Fibroblast of skin of abdomen (primary cell): ENCODE data around the gene POLR1H.

ENCODE experiments used
- DNase-seq: peaks from one replicate; pipeline ENCODE4 v3.0.0-alpha.2; 2013

POLR1H gene

GRCh38 chr6:30062471-30063178 lies 1.6 kb downstream of the POLR1H start:
- no peak for DNase-seq

GRCh38 chr6:30063315-30063714 lies 2.2 kb downstream of the POLR1H start:
- no peak for DNase-seq

- DNase-seq = no peak
Observed at GRCh38 chr6:30066082-30066481, 5.0 kb downstream of the POLR1H start.

GRCh38 chr6:30066577-30067459 lies 5.8 kb downstream of the POLR1H start, which contains the start of gene PPP1R11:
TSS of gene PPP1R11 (plus strand) at chr6:30067198. CDS start at chr6:30067411, 213 bp downstream.
- peak; percentile 99 for DNase-seq

- no peak for DNase-seq
Observed at GRCh38 chr6:30067460-30068139, 6.5 kb downstream of the POLR1H start.

GRCh38 chr6:30071081-30071818 lies 10.2 kb downstream of the POLR1H start:
- DNase-seq = peak; percentile 32

GRCh38 chr6:30071858-30072257 lies 10.8 kb downstream of the POLR1H start:
- DNase-seq = no peak

- DNase-seq = no peak
Observed at GRCh38 chr6:30073489-30074235, 12.6 kb downstream of the POLR1H start.

GRCh38 chr6:30074331-30075093 lies 13.4 kb downstream of the POLR1H start:
- no peak for DNase-seq

GRCh38 chr6:30075094-30075789 lies 14.2 kb downstream of the POLR1H start, which contains the start of gene RNF39:
TSS of gene RNF39 (minus strand) at chr6:30075769. CDS start at chr6:30075585, 184 bp downstream.
- DNase-seq = no peak

GRCh38 chr6:30075790-30076732 lies 15.0 kb downstream of the POLR1H start:
- no peak for DNase-seq

- no peak for DNase-seq
Observed at GRCh38 chr6:30077218-30077617, 16.2 kb downstream of the POLR1H start.

GRCh38 chr6:30087876-30088275 lies 26.8 kb downstream of the POLR1H start:
- DNase-seq = no peak

GRCh38 chr6:30091577-30092381 lies 30.7 kb downstream of the POLR1H start:
- peak; percentile 63 for DNase-seq

- no peak for DNase-seq
Observed at GRCh38 chr6:30092852-30093543, 31.9 kb downstream of the POLR1H start.

GRCh38 chr6:30093951-30094661 lies 33.0 kb downstream of the POLR1H start:
- no peak for DNase-seq

- no peak for DNase-seq
Observed at GRCh38 chr6:30096829-30097228, 35.8 kb downstream of the POLR1H start.
